KMS-11 (cell line): Measurements from ENCODE around the gene CXCL10.

ENCODE experiments used
- H2AFZ ChIP-seq: fragments of 200-600 bp; sonication (generic); 2 replicates; pipeline ENCODE4 v1.6.1; 2016; ENCODE audit warnings: antibody characterized with exemption, mixed run types, low read depth
- H3K27ac ChIP-seq: fragments of 200-600 bp; sonication (generic); 2 replicates; pipeline ENCODE4 v1.6.1; 2016; ENCODE audit warnings: mild to moderate bottlenecking, mixed run types
- H3K27me3 ChIP-seq: fragments of 200-600 bp; sonication (generic); 2 replicates; pipeline ENCODE4 v1.6.1; 2017; ENCODE audit warnings: mild to moderate bottlenecking, low read depth, mixed run types, moderate library complexity; ENCODE audit not compliant: insufficient read depth
- H3K36me3 ChIP-seq: fragments of 200-600 bp; sonication (generic); 2 replicates; pipeline ENCODE4 v1.6.1; 2017; ENCODE audit warnings: mild to moderate bottlenecking, mixed run types; ENCODE audit not compliant: insufficient read depth
- H3K4me1 ChIP-seq: fragments of 200-600 bp; sonication (generic); 2 replicates; pipeline ENCODE4 v1.6.1; 2016; ENCODE audit warnings: mild to moderate bottlenecking, low read depth, mixed run types; ENCODE audit not compliant: poor library complexity, severe bottlenecking
- H3K4me2 ChIP-seq: fragments of 200-600 bp; sonication (generic); 2 replicates; pipeline ENCODE4 v1.7.0; 2016; ENCODE audit warnings: mild to moderate bottlenecking, mixed run types
- H3K4me3 ChIP-seq: fragments of 200-600 bp; sonication (generic); IDR thresholded peaks from 2 replicates; pipeline ENCODE4 v1.6.1; 2017; ENCODE audit warnings: low read depth, low read length, mixed read lengths; ENCODE audit not compliant: insufficient read depth
- H3K79me2 ChIP-seq: fragments of 200-600 bp; sonication (generic); 2 replicates; pipeline ENCODE4 v1.6.1; 2016; ENCODE audit warnings: low read depth, mixed run types; ENCODE audit not compliant: insufficient read depth
- H3K9ac ChIP-seq: fragments of 200-600 bp; sonication (generic); 2 replicates; pipeline ENCODE4 v1.6.1; 2016; ENCODE audit warnings: mild to moderate bottlenecking, mixed run types
- H4K20me1 ChIP-seq: fragments of 200-600 bp; sonication (generic); 2 replicates; pipeline ENCODE4 v1.6.1; 2016; ENCODE audit warnings: mild to moderate bottlenecking, mixed run types; ENCODE audit not compliant: insufficient read depth
- TF ChIP-seq, protein P1 (sequence below): fragments of 200-600 bp; sonication (generic); conservative IDR thresholded peaks from 2 replicates; pipeline ENCODE4 v1.6.1; 2017; ENCODE audit warnings: low read depth, mild to moderate bottlenecking, antibody characterized with exemption, low read length, moderate library complexity, mixed read lengths

The CXCL10 gene

DNA sequence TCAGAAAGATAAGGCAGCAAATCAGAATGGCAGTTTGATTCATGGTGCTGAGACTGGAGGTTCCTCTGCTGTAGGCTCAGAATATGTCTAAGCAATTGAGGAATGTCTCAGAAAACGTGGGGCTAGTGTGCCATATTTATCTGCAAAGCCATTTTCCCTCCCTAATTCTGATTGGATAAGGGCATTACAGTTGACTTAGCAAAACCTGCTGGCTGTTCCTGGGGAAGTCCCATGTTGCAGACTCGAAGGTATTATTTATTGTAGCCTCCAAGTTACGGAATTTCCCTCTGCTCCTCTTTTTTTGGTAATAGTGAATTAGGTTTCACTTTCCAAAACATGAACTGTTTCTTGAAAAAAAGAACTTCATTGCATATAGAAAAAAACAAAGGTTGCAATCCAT lies at the start of gene CXCL10:
CXCL10 (minus strand) TSS at position 109 of the 400 bp plus-strand sequence; CDS start at position 43, 66 bp downstream.
- Histone ChIP-seq H3K36me3 (no peaks in the 10 kb centered on the region), H3K4me2 (peak within 1 kb of the TSS; percentile 43), H3K79me2 (no peaks in the 10 kb centered on the region), H3K27ac (no peak within 1 kb of the TSS), H4K20me1 (no peaks in the 10 kb centered on the region), H3K9ac (no peak within 1 kb of the TSS), H3K4me3 (no peak within 1 kb of the TSS), H3K27me3 (no peaks in the 10 kb centered on the region), H2AFZ (0 out of 2 replicates have a peak within 1 kb of the TSS, but pooled peaks have one; percentile 11), H3K4me1 (peaks cover 34% of the 10 kb centered on the region)
- TF ChIP-seq, protein P1, sequence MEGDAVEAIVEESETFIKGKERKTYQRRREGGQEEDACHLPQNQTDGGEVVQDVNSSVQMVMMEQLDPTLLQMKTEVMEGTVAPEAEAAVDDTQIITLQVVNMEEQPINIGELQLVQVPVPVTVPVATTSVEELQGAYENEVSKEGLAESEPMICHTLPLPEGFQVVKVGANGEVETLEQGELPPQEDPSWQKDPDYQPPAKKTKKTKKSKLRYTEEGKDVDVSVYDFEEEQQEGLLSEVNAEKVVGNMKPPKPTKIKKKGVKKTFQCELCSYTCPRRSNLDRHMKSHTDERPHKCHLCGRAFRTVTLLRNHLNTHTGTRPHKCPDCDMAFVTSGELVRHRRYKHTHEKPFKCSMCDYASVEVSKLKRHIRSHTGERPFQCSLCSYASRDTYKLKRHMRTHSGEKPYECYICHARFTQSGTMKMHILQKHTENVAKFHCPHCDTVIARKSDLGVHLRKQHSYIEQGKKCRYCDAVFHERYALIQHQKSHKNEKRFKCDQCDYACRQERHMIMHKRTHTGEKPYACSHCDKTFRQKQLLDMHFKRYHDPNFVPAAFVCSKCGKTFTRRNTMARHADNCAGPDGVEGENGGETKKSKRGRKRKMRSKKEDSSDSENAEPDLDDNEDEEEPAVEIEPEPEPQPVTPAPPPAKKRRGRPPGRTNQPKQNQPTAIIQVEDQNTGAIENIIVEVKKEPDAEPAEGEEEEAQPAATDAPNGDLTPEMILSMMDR, result no peak

GRCh38 chr4:76072760-76073159 lies 49.5 kb upstream of the CXCL10 start:
- no peaks in the 10 kb centered on the region for H3K27me3 ChIP-seq
- H2AFZ ChIP-seq, result no peak overlapping the region
- TF ChIP-seq, protein P1, result no peak
- H3K36me3 ChIP-seq, result no peaks in the 10 kb centered on the region
- H3K79me2 ChIP-seq, result no peaks in the 10 kb centered on the region
- no peak overlapping the region for H3K27ac ChIP-seq
- no peak overlapping the region for H3K4me3 ChIP-seq
- no peaks in the 10 kb centered on the region for H3K4me1 ChIP-seq
- no peak overlapping the region for H3K4me2 ChIP-seq
- no peak overlapping the region for H3K9ac ChIP-seq
- no peaks in the 10 kb centered on the region for H4K20me1 ChIP-seq

DNA sequence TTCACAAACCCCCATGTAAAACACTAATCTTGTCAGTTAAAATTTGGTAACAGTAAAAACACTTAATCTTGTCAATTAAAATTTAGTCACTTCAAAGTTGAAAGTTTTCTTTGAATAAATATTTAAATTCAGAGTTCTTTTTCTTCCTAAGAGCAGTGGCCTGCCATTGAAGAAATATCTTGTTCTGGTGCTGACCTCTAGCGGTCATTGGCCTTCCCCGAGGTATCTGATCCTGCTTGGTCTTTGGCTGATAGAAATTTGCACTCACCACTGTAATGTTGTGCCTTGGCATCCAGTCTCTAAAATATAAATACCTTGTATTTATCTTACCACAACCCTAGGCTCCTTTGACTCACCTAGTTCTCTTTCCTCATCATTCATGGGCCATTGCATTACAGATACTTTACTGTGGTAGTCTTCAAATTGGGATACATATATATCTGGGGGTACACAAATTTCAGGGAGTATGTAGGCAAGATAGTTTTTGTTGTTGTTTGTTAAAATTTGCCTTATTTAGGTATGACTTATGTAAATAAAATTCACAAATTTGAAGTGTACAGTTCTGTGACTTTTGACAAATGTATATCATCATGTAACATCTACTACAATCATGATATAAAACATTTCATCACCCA lies 44.5 kb upstream of the CXCL10 start:
- TF ChIP-seq, protein P1, result peak; percentile 96
- Histone ChIP-seq H4K20me1 (no peaks in the 10 kb centered on the region), H3K27me3 (no peaks in the 10 kb centered on the region), H3K4me1 (no peaks in the 10 kb centered on the region), H3K9ac (no peak overlapping the region), H3K4me2 (no peak overlapping the region), H3K4me3 (no peak overlapping the region), H3K36me3 (no peaks in the 10 kb centered on the region), H3K79me2 (no peaks in the 10 kb centered on the region), H3K27ac (no peak overlapping the region), H2AFZ (no peak overlapping the region)

DNA sequence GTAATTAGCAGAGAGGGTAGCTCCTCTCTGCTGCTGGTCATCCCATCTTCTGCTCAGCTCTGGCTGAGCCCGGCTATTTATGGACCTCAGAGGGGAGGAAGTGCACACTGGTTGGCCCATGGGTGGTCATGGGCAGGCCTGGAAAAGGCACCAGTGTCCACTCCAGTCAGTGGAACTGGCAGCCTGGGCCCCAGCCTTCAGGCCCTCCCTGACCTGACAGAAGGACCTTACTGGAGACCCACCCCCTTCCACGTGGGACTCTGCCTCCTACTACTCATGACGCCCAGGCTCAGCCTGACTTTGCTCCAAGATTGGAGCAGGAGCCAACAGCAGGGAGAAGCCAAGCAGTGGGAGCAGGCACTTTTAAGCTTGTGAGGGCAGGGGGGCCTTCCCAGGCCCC lies 43.2 kb upstream of the CXCL10 start:
- no peak overlapping the region for H3K4me2 ChIP-seq
- TF ChIP-seq, protein P1, result no peak
- no peaks in the 10 kb centered on the region for H3K79me2 ChIP-seq
- H2AFZ ChIP-seq, result no peak overlapping the region
- no peaks in the 10 kb centered on the region for H3K27me3 ChIP-seq
- H3K9ac ChIP-seq, result no peak overlapping the region
- H3K4me3 ChIP-seq, result no peak overlapping the region
- H3K4me1 ChIP-seq, result no peaks in the 10 kb centered on the region
- H3K27ac ChIP-seq, result no peak overlapping the region
- H4K20me1 ChIP-seq, result no peaks in the 10 kb centered on the region
- no peaks in the 10 kb centered on the region for H3K36me3 ChIP-seq
